NB4 (cell line): ENCODE results near the gene RFFL.

Experiments used
- POLR2A ChIP-seq: IDR thresholded peaks from 2 replicates; pipeline ENCODE4 v1.6.1; 2011; ENCODE audit warnings: mild to moderate bottlenecking; ENCODE audit not compliant: insufficient read length; ENCODE audit errors: extremely low read depth
- TF ChIP-seq, protein P1 (sequence below): IDR thresholded peaks from one replicate; pipeline ENCODE4 v1.5.1; 2012; ENCODE audit warnings: low read depth, low read length

- TF ChIP-seq POLR2A, result no peak
- TF ChIP-seq, protein P1, sequence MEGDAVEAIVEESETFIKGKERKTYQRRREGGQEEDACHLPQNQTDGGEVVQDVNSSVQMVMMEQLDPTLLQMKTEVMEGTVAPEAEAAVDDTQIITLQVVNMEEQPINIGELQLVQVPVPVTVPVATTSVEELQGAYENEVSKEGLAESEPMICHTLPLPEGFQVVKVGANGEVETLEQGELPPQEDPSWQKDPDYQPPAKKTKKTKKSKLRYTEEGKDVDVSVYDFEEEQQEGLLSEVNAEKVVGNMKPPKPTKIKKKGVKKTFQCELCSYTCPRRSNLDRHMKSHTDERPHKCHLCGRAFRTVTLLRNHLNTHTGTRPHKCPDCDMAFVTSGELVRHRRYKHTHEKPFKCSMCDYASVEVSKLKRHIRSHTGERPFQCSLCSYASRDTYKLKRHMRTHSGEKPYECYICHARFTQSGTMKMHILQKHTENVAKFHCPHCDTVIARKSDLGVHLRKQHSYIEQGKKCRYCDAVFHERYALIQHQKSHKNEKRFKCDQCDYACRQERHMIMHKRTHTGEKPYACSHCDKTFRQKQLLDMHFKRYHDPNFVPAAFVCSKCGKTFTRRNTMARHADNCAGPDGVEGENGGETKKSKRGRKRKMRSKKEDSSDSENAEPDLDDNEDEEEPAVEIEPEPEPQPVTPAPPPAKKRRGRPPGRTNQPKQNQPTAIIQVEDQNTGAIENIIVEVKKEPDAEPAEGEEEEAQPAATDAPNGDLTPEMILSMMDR, result no peak
Observed at GRCh38 chr17:35011671-35012216, 51.8 kb downstream of the RFFL start.
